ENCODE data around the gene NUP88.

Gene NUP88

GRCh38 chr17:5418858-5419355, 555 bp downstream of the NUP88 start:
- DNase-seq = peak; percentile 78

- no peak for DNase-seq
Observed at GRCh38 chr17:5416901-5417300, 2.6 kb downstream of the NUP88 start.

DNA sequence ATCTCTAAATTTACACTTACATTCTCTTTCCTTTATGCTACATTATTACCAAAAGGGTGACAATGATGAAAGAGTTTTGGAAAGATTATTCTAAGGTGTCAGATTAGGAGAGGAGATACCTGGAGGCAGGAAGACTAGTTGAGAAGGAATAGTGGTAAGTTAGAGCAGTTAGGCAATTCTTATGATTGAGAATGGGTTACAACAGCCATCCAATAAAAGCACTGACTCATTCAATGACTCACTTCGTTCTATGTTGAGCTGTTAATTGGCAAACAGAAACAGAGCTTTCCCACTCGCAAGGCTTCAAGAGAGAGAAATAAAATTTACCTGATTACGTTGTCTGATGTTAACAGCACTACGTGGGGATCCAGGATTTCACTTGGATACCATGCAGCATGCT, 5.8 kb downstream of the NUP88 start:
- DNase-seq = peak; percentile 10

DNA sequence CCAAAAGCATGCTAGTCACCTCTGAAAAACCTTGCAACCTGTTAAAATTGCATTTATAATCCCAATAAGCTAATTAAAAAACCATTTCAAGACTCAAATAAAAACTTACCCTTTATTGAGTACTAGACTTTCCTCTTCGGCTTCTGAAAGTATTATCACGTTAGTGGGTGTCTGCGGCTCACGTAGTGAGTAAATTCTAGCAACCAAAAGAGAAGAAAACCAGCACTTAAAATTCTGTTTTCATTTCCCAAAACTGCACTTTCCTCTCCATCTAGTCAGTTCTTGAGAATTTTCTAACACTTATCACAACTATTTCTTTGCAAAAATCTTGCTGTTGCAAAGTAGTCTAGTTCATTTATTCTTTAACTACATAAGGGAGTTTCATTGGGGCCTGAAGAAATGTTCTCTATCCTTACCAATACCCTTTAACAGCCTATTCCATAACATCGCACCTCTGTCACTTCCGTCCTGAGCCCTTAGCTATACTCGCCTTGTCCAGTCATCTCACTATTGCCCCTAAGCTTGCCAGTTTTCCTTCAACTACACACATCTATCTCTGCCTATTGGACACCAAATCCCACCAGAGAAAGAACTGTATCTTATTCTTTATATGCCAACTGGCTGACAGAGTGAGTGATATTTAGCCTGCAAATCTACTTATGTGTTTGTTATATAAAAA, 8.7 kb downstream of the NUP88 start:
- no peak for DNase-seq

GRCh38 chr17:5408186-5408585, 11.3 kb downstream of the NUP88 start:
- DNase-seq = no peak

DNA sequence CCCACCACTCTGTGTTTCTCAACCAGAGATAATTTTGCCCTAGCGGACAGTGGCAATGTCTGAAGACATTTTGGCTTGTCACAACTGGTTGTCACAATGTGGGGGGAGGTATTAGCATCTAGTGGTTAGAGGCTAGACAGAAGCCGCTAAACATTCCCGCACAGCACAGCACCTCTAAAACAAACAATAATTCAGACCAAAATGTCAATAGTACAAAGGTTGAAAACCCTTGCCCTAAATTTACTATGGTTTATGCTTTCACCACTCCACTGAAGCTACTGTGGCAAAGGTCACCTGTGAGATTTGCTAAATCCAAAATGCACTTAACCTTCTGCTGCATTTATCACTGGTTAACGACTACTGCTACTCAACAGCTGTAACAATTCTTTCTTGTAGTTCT, 14.1 kb downstream of the NUP88 start:
- DNase-seq = no peak

- DNase-seq = no peak
Observed at GRCh38 chr17:5399767-5400166, 19.7 kb downstream of the NUP88 start.

DNA sequence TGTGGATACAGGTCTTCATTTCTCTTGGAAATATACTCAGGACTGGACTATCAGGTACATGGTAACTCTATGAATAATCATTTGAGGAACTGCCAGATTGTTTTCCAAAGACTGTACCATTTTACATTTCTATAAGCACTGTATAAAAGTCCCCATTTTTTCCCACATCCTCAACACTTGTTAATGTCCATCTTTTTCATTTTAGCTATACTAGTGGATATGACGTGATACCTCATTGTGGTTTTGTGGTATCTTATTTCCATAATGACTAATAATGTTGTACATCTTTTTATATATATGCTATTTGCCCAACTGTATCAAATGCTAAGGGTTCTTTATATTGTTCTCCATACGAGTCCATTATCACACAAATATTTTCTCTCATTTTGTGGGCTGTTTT, 22.9 kb downstream of the NUP88 start:
- no peak for DNase-seq

- DNase-seq = no peak
Observed at GRCh38 chr17:5391678-5392077, 27.8 kb downstream of the NUP88 start.

DNA sequence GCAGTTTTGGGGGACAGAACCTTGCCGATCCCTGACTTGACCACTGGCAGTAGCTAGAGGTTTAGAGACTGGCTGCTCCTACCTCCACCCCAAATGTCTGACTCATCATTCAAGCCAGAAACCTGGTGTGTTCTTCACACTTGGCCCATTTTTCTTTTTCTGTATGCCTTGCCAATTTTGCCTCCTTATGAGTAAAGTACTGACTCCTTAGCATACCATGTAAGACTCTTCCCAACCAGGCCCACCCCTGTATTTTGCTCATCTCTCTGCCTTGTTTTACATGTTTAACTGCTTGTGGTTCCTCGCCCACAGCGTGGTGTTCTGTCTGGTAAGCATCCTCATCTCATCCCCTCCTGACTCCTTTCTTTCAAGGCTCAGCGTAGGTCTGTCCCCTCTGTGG, 37.9 kb downstream of the NUP88 start:
- DNase-seq = no peak

GRCh38 chr17:5380491-5381135, 38.8 kb downstream of the NUP88 start:
- no peak for DNase-seq

DNA sequence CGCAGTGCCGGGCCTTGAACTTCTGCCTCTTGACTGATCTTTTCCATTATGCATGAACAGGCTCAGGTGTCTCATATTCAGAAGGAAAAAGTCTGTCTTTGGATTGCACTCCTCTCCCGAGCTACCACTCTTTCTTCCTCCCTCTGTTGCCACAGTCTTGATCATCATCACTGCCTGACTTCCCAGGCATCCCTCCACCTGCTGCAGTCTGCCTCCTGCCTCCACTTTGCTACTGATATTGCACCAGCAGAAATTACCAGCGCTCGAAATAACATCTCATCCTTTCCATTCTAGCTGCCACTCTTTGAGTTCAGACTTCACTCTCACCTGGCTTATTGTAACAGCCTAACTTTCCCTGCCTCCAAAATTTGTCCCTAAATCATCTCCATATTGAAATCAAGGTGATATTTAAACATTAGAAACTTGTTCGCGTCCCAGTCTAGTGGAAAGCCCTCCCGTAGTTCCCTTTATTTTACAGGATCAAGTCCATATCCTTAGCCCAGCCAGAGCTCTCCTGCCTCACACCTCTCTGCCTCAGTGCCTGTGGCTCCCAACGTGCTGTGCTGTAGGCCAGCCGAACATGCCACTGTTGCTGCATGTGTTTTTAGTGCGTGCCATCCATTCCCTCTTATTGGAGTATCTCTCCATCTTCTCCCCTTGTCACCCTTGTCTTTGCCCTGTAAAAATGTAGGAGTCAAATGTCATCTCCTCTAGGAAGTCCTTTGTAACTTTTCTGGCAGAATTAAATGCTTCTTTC, 39.9 kb downstream of the NUP88 start:
- no peak for DNase-seq

GRCh38 chr17:5378566-5379207, 40.8 kb downstream of the NUP88 start:
- DNase-seq = no peak

- no peak for DNase-seq
Observed at GRCh38 chr17:5373112-5373511, 46.4 kb downstream of the NUP88 start.

DNA sequence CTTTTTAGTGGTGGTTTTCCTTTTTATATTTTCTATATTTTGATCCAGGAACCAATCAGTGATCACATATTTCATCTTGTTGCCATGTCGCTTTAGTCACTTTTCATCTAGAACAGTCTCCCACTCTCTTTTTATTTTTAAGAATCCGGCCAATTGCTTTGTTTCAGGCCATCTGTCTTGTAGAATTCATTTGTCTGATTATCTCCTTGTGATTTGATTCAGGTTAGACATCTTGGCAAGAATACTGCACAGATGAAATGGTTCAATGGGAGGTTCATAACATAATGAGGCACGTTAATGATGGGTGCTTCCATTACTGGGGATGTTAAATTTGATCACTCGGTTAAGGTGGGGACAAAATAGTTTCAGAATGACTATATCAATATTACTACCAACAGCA, 49.1 kb downstream of the NUP88 start:
- DNase-seq = no peak

- DNase-seq = no peak
Observed at GRCh38 chr17:5365831-5366230, 53.6 kb downstream of the NUP88 start.

- DNase-seq = no peak
Observed at GRCh38 chr17:5364696-5365095, 54.8 kb downstream of the NUP88 start.

GRCh38 chr17:5364156-5364555, 55.3 kb downstream of the NUP88 start:
- no peak for DNase-seq

GRCh38 chr17:5362162-5362811, 57.2 kb downstream of the NUP88 start:
- no peak for DNase-seq

- DNase-seq = no peak
Observed at GRCh38 chr17:5361426-5361825, 58.0 kb downstream of the NUP88 start.

DNA sequence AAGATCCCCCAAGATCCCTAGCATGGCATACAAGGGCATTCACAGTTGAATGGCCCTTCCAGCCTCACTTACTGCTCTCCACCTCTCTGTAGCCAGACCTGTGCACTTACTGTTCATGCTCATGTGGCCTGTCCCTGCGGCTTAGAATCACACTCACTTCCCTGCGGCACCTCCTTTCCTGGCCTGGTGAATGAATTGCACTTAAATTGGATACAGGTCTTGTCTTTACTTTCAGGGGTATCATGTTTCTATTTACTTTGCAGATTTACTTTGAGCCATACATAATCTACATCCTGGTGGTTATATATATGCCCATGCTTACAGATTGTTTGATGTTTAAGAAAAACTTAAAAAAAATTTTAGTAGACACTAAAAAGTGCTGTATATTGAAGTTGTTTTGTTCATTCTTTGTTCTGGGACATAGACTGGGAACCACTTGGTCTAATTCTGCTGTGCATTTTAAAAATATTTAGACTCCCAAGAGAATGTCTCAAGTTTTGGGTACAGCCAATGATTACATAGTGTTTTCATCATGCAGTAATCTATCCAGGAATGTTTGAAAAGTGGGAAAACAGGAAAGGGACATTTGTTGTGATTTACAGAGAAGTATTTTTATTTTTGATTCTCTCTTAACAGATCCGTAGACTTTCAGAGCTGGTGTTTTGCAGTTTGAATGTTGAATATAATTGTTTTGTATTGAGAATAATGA, 63.9 kb downstream of the NUP88 start:
- peak; percentile 70 for DNase-seq

DNA sequence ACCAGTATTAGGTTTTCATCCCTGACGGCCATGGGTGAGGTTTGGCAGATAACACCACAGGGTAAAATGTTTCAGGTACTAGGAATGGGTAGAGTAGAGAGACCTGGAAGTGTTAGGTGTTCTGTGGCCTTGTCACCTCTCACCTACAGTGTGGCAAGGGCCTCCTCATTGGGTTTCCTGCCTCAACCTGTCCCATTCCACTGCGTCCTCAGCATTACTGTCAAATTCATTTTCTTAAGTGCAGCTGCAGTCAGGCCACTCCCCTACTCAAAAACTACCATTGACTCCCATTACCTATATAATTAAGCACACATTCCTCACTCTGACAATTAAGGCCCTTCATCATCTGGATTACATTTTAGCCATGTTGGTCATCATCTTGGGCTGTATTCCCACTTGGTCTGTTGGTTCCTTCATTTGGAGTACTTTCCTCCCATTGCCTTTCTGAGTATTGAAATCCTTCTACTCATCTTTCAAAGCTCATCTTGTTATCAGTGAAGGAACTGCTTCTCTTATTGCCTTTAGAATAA, 64.5 kb downstream of the NUP88 start:
- DNase-seq = no peak
